Peyer's patch (tissue), 4 donors: ENCODE measurements around the gene NRXN3.

Source experiments
- POLR2A ChIP-seq, 2 donors: fragments of 450-650 bp; IDR thresholded peaks; one replicate each; pipeline ENCODE4 v1.5.1; 2017; ENCODE audit warnings: antibody characterized with exemption in 2 of 2, mild to moderate bottlenecking in 2 of 2, moderate library complexity in 2 of 2
- TF ChIP-seq, protein P1 (sequence below), 6 experiments: fragments of 450-650 bp in 4 of 6; fragments of 200-600 bp in 2 of 6; sonication (generic) in 1 of 6; IDR thresholded peaks; one replicate each; pipeline ENCODE4 v1.5.1; 2017 to 2019; ENCODE audit warnings: antibody characterized with exemption in 6 of 6, mild to moderate bottlenecking in 3 of 6, moderate library complexity in 1 of 6

DNA sequence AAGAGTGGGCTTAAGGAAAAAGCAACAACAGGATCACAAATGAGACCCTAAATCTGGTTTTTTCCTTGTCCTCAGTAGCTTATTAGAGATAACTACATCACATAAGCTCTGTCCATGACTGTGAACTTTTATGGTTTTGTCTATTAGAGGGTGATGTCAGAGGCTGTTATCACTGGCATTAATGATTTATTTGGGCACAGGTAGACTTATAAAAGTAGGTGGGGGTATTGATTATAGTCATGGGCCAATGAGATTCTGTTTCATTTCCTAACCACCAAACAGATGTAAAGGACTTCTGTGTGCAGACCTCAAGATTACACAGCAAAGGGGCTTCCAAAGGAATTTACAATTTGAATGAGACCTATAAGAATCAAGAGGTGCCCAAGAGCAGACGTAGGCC, 316.4 kb downstream of the NRXN3 start:
- TF ChIP-seq, protein P1, sequence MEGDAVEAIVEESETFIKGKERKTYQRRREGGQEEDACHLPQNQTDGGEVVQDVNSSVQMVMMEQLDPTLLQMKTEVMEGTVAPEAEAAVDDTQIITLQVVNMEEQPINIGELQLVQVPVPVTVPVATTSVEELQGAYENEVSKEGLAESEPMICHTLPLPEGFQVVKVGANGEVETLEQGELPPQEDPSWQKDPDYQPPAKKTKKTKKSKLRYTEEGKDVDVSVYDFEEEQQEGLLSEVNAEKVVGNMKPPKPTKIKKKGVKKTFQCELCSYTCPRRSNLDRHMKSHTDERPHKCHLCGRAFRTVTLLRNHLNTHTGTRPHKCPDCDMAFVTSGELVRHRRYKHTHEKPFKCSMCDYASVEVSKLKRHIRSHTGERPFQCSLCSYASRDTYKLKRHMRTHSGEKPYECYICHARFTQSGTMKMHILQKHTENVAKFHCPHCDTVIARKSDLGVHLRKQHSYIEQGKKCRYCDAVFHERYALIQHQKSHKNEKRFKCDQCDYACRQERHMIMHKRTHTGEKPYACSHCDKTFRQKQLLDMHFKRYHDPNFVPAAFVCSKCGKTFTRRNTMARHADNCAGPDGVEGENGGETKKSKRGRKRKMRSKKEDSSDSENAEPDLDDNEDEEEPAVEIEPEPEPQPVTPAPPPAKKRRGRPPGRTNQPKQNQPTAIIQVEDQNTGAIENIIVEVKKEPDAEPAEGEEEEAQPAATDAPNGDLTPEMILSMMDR (IDR thresholded peaks at IDR 0.05), result no peak
- TF ChIP-seq POLR2A (IDR thresholded peaks at IDR 0.05), result no peak
